ENCODE results near the gene BRD8. TPM values are rescaled to one million over a fixed set of nuclear protein-coding genes. Genes with fewer than 3 reads are reported as not detected.
A peak's percentile ranks its signal among the peaks of the same experiment; 100 is the strongest.

BRD8 gene
- polyA plus RNA-seq, 1 of the 3 experiments (the other 2 are of a cell fraction), result 46.2 TPM

DNA sequence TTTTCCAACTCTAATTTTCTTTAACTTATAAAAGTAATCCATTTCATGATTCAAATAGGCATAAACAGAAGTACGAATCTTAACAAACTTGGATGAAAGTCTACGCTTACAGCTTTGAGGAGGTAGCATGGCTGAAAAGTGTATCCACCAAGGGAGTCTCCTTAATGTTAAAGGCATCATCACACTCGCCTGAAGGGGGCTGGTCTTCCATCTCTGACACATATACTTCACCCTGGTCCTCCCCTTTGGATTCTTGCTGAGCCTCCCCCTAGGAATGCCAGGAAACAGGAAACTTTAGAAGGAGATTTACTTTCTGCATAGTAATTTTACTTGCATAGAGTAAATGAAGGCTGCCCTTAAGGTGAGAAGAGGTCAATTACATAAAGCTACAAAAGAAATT, 28.9 kb downstream of the BRD8 start:
- no peaks in the 10 kb centered on the region for H3K4me1 ChIP-seq (ENCODE audit: control insufficient read depth in 1 of 2, insufficient read depth in 2 of 2, low read depth in 1 of 2, low read length in 1 of 2)
- H3F3A ChIP-seq (replicated peaks; ENCODE audit: insufficient read depth), result peaks cover 7% of the 10 kb centered on the region
- H3K9me3 ChIP-seq, result no peaks in the 10 kb centered on the region
- ChIA-PET CTCF (interaction anchor here (0.8 to 4.8 kb wide), 5 partner anchors 10 to 371 kb away, joined by 3 to 19 read pairs (median 3); partner anchors contain the start of gene NME5), POLR2A (no interaction called here)
- no peak overlapping the region for H3K4me2 ChIP-seq
- no peaks in the 10 kb centered on the region for H4K20me1 ChIP-seq (ENCODE audit: insufficient read depth)
- peak overlapping the region; percentile 27 for H2AFZ ChIP-seq (ENCODE audit: low read depth)
- H3K79me2 ChIP-seq (ENCODE audit: insufficient read depth), result no peaks in the 10 kb centered on the region
- TF ChIP-seq, protein P1, sequence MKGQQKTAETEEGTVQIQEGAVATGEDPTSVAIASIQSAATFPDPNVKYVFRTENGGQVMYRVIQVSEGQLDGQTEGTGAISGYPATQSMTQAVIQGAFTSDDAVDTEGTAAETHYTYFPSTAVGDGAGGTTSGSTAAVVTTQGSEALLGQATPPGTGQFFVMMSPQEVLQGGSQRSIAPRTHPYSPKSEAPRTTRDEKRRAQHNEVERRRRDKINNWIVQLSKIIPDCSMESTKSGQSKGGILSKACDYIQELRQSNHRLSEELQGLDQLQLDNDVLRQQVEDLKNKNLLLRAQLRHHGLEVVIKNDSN (IDR thresholded peaks at IDR 0.05; ENCODE audit: borderline replicate concordance, low read depth), result no peak
- TF ChIP-seq FOXJ3 (CRISPR knock-in tag; IDR thresholded peaks at IDR 0.05), result no peak
- no peak for TF ChIP-seq RAD21 (IDR thresholded peaks at IDR 0.05; ENCODE audit: low read length)
- no peak for TF ChIP-seq TEAD4 (IDR thresholded peaks at IDR 0.05; ENCODE audit: borderline replicate concordance, insufficient read depth)
- TF ChIP-seq, protein P2, sequence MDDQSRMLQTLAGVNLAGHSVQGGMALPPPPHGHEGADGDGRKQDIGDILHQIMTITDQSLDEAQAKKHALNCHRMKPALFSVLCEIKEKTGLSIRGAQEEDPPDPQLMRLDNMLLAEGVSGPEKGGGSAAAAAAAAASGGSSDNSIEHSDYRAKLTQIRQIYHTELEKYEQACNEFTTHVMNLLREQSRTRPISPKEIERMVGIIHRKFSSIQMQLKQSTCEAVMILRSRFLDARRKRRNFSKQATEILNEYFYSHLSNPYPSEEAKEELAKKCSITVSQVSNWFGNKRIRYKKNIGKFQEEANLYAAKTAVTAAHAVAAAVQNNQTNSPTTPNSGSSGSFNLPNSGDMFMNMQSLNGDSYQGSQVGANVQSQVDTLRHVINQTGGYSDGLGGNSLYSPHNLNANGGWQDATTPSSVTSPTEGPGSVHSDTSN (IDR thresholded peaks at IDR 0.05), result no peak
- no peak for TF ChIP-seq FOSL2 (IDR thresholded peaks at IDR 0.05; ENCODE audit: borderline replicate concordance, low read depth)
- no peak for TF ChIP-seq REST (IDR thresholded peaks at IDR 0.05; ENCODE audit: low read depth, low read length)
- no peak for TF ChIP-seq SMC3 (IDR thresholded peaks at IDR 0.05; ENCODE audit: low read depth, low read length)
- no peak for TF ChIP-seq GABPA (IDR thresholded peaks at IDR 0.05; ENCODE audit: low read depth)
- no peak for TF ChIP-seq TCF12 (IDR thresholded peaks at IDR 0.05)
- TF ChIP-seq EP300 (IDR thresholded peaks at IDR 0.05; ENCODE audit: borderline replicate concordance in 1 of 2, low read depth in 1 of 2, low read length in 1 of 2), result no peak
- TF ChIP-seq, protein P3, sequence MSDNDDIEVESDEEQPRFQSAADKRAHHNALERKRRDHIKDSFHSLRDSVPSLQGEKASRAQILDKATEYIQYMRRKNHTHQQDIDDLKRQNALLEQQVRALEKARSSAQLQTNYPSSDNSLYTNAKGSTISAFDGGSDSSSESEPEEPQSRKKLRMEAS (IDR thresholded peaks at IDR 0.05; ENCODE audit: low read depth), result no peak
- TF ChIP-seq ELF1 (IDR thresholded peaks at IDR 0.05), result no peak
- no peak for TF ChIP-seq NFIC (IDR thresholded peaks at IDR 0.05; ENCODE audit: borderline replicate concordance)
- no peak overlapping the region for H3K9ac ChIP-seq
- no peaks in the 10 kb centered on the region for H3K27me3 ChIP-seq (ENCODE audit: insufficient read depth)
- H3K4me3 ChIP-seq (ENCODE audit: low read depth in 2 of 2, low read length in 1 of 2), result no peak overlapping the region
- H3K36me3 ChIP-seq (replicated peaks in 1 of 2; ENCODE audit: control insufficient read depth in 1 of 2, insufficient read depth in 2 of 2, low read length in 1 of 2), result no peaks in the 10 kb centered on the region
- WGBS (ENCODE audit: low lambda C conversion rate), result 42% methylated on average over 3 of the region's 3 CpGs
- no peak for DNase-seq
- H3K27ac ChIP-seq (ENCODE audit: low read depth in 2 of 2, low read length in 1 of 2), result no peak overlapping the region
- H3K9me2 ChIP-seq, result no peaks in the 10 kb centered on the region
